Heart left ventricle (tissue), 13 donors: ENCODE measurements around the gene KRT32.

Experiments
- CTCF ChIP-seq, 12 donors: fragments of 200-600 bp; sonication (generic) in 4 of 12; IDR thresholded peaks; one replicate each; pipeline versions ENCODE4 v1.5.0 to v1.8.0; 2018 to 2022; ENCODE audit warnings: antibody characterized with exemption in 12 of 12, mild to moderate bottlenecking in 5 of 12
- POLR2A ChIP-seq, 2 donors: fragments of 450-650 bp; IDR thresholded peaks; one replicate each; pipeline ENCODE4 v1.6.1; 2017; ENCODE audit warnings: antibody characterized with exemption in 2 of 2, mild to moderate bottlenecking in 2 of 2, moderate library complexity in 2 of 2
- donor health status: ischemic (EF 13 %, LVEDD 7.1; RV severe dilation, severe dysfunction).
- donor health status: DM: no; HTN: yes; CAD: no.
- donor health status: DM: no; HTN: no; CAD: no.
- donor health status: ischemic (EF 25% LVEDD 6.9; RV normal size, moderate dysfunction).
- donor health status: ischemic (EF 25% LVEDD 5.7; RV mildly dilated, moderate dysfunction).
- donor health status: ischemic (EF 35%, LVEDD 5.7; RV mildly dilated, moderate dysfunction).
- donor health status: nonischemic (EF 11% LVEDD 7.7; RV severe dilation, severe dysfunction).
- donor health status: DM: yes; HTN: yes; CAD: no.
- donor health status: PGD.
- donor health status: ischemic (EF 29% LVEDD 5.4; RV normal size, mild dysfunction).
- donor health status: nonischemic (EF 23%, LVEDD 6.1; RV moderate dilation, normal function).

- TF ChIP-seq CTCF (IDR thresholded peaks at IDR 0.05) (no peak), POLR2A (IDR thresholded peaks at IDR 0.05) (no peak)
Observed at GRCh38 chr17:41413982-41414381, 53.2 kb downstream of the KRT32 start.
